DLD1 (cell line): ENCODE measurements around the gene GNPNAT1.

Experiments
- in situ Hi-C: cut with HindIII; loops from 2 replicates; pipeline ENCODE4 v1.10.0; 2017; ENCODE audit warnings: low sequenced_read_pairs

GNPNAT1 gene

DNA sequence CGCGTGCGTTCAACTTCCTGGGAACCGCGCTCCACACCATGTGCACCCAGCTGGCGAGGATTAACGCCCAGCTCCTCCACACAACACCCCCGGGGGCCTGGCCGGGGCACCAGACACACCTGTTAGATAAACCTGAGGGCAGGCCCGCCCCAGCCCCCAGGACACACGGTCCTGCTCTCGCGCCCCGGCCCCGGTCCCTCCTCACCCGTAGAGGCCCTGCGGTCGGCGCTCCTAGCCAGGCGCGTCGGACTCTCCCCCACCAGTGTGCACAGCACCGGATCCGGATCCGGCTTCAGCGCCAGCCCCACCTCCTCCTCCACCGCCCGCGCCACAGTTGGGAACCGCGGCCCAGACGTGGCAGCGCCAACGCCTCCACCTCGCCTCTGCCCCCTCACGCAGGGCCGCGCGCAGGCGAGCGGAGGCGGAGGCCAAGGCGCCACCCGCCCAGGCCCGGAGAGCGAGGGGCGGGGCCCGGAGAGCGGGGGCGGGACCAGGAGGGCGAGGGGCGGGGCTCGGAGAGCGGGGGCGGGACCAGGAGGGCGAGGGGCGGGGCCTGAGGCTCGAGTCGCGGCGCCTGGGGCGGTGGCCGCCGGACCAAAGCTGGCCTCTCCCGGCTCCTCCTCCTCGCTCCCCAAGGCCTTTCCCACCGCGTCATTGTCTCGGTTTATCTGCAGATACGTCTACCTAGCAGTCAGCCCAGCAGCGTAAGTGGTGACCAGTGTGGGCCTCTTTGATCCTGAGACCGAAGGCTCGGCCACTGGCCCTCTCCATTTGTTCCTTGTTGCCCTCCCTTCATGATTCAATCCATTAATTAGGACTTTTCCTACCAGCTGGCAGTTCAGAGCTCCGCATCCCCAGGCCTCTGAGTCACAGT lies at the start of gene GNPNAT1:
TSS of gene GNPNAT1 (minus strand) at position 385 of the 874 bp plus-strand sequence. CDS start 6,957 bp downstream, outside the sequence.
- in situ Hi-C loops: no loop called here

DNA sequence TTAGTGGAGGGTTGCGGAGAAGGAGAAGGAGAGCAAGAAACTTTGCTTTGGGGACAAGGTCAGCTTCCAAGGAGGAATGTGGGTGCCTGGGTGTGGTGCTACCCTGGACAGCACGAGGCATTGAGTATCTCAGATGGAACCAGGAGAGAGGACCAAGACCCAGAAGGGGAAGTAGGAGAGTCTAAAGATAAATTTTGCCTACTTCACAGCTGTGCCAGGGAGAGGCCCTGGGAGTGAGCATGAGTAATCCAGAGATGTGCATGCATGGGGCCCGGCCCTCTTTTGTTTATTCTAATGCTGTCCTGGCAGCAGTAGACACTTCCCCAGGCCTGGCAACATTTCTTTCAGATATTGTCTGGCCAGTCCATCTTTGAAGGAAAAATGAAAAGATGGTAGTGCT lies 49.5 kb upstream of the GNPNAT1 start:
- in situ Hi-C loops: no loop called here

DNA sequence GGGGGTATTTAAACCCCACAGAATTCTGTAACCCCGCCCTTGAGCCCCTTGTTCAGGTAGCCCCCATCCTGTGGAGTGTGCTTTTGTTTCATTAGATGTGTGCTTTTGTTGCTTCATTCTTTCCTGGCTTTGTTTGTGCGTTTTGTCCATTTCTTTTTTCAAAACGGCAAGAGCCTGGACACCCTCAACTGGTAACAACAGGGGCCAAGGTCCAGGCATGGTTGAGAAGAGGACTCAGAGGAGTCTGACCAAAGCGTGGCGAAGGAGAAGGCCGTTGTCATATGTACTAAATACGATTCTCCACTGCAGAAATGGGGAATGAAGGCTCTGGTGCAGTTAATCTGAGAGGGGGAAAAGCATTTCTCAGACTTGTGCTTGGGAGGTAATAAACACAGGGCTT lies 46.0 kb upstream of the GNPNAT1 start:
- in situ Hi-C loops: no loop called here

DNA sequence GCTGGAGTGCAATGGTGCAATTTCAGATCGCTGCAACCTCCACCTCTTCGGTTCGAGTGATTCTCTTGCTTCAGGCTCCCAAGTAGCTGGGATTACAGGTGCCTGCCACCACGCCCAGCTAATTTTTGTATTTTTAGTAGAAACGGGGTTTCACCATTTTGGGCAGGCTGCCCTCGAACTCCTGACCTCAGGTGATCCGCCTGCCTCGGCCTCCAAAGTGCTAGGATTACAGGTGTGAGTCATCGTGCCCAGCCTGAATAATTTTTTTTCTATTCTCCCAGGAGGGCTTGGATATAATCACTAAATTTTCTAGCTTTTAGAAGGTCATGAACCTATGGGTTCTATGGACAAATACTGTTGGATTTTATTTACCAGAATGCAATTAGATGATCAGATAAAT lies 44.7 kb upstream of the GNPNAT1 start:
- in situ Hi-C loops: no loop called here

DNA sequence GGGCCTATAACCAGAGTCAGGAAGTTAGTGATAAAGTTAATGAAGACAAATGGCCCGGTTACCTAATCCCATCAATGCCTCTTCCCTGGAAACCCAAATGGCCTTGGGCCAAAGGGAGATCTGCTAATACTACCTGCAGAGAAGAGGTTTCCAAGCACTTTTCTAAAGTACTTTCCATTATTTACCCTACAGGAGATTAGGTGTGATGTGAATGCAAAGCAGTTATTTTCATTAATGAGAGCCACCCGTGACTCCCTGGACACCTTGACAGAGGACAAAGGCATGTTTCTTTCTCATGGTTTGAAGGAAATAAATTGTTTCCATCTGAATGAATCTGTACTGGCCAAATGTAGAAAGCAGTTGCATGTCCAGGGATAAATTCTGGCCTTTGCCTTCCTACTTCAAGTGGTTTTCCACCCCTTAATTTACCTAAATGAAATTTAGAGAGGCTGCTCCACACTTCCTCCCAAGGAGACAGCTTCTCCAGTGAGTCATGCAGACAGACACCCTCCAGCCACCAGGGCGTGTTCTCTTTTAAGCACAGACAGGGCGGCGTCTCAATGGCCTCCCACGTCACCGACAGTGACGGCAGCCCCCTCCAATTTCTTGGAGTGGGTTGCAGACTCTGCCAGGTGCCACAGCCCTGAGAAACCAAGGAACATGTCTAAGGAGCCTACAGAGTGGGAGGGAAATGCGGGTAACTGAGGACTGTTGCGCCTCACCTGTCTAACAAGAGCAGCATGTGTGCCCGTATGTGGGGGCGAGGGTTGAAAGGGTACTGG lies 43.9 kb upstream of the GNPNAT1 start:
- in situ Hi-C loops: no loop called here

DNA sequence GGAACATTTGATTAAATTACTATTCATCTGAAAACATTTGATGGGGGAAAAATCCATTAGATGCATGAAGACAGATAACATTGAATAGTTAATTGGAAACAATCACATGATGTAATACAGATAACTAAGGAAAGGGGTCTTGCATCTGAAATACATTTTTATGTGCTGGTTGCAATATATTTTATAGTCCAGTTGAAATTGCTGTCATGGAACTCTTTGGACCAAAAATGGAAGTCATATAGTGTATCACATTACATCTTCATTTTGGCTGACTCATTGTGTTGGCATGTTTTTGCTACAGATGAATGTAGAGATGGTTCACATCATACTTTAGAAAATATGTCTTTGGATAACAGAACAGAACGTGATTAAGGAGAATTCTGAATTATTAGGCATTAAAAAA lies 43.0 kb upstream of the GNPNAT1 start:
- in situ Hi-C loops: no loop called here

DNA sequence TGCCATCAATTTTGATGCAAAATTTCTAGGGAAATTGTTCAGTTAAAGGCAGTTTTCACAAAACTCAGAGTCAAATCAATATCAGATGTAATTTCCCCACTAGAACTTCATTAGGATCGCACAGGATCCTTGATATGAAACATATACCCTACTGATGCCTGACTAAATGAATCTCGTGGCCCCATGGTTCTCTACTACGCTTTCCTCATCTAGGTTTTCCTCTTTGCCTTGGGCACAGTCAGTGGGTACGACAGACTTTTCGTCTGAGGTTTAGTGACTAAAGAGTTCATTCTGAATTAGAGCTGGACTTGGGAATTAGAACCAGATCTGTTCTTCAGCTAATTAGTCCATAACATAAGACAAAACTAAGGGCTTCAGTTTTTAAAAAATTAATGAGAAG lies 42.5 kb upstream of the GNPNAT1 start:
- in situ Hi-C loops: no loop called here

DNA sequence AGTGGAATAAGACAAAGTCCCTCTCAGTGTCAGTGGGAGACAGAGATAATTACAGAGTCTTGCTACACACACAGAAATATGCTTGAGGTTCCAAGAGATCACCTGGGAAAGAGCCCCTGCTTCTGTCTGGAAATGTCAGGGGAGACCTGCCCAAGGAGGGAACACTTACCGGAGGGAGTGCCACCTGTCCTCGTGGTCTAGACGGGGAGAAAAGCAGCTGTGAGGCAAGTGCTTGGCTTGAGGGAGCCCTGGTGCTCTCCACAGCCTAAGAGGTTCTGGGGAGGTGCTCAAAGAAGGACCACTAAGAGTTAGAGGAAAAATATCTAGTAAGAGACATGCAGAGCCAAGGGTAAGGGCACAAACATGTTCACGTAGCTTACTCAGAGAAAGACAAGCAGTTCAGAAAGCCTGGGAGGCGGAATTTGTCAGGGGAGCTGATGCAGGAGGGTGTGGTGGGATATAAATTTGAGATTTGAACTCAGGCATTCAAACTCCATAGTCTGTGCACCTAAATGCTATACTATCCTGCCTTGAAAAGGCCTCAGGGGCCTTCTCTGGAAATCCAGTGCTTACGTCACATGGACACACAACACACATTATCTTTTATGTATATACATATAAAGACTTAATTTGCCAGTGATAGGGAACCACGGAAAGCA lies 38.2 kb upstream of the GNPNAT1 start:
- in situ Hi-C loops: no loop called here

DNA sequence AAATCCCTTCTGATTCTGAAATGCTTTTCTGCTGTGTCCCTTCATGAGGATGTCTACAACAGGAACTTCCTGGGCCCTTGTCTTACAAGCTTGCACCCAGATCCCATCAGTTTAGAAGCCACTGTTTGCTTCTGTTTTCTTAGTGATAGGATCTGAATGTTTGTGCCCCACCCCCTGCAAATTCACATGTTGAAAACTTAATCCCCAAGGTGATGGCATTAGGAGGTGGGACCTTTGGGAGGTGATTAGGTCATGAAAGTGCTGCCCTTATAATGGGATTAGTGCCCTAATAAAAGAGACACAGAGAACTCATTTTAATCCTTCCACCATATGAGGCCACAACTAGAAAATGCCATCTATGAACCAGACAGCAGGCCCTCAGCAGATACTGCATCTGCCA lies 36.0 kb upstream of the GNPNAT1 start:
- in situ Hi-C loops: no loop called here

DNA sequence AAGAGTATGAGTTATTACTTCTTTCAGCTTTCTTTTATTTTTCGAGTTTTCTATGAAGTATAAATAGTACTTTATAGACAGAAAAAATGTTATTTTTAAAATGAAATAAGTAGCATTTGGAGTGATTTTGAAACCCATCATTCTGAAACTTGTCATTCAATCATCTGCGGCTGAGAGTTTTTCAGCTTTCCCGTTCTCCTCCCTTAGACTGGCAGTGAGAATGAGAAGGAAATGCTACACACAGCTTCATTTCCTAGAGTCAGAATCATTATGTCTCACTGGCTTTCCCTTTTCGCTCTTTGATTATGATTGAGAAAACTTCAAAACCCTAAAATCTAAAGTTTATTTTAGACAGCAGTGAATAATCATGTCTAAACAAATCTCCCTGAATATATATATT lies 33.7 kb upstream of the GNPNAT1 start:
- in situ Hi-C loops: no loop called here

DNA sequence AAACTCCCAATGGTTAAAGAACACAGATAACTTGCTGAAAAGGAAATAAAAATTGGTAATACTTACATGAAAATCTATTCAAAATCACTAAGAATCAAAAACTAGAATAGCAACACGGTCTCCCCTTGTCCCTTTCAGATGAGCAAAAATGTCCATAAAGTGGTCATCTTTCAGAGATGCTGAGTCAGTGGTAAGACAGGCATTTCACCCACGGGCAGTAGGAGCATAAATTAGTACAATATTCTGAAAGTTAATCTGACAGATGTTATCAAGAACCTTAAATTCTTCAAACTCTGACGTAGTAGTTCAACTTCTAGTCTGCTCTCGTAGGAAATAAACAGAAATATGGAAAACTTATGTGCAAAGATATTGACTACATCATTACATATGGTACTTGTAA lies 33.1 kb upstream of the GNPNAT1 start:
- in situ Hi-C loops: no loop called here

DNA sequence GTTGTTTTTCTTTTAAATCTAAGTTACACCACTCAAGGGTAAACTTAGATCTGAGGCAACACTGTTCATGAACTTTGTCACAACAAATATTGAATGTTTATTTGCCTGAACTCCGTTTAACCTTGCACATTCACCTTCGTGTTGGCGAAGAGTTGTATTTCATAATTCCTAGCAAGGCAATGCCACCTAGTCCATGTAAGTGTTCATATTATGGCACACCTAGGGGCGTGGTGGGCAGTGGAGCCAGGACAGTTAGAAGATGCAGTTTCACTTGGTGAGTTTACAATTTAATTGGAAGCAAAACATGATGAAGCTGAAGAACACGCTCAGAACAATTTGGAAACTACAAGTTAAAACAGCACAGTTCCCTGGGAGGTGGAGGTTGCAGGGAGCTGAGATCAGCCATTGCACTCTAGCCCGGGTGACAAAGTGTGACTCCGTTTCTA lies 30.4 kb upstream of the GNPNAT1 start:
- in situ Hi-C loops: no loop called here

DNA sequence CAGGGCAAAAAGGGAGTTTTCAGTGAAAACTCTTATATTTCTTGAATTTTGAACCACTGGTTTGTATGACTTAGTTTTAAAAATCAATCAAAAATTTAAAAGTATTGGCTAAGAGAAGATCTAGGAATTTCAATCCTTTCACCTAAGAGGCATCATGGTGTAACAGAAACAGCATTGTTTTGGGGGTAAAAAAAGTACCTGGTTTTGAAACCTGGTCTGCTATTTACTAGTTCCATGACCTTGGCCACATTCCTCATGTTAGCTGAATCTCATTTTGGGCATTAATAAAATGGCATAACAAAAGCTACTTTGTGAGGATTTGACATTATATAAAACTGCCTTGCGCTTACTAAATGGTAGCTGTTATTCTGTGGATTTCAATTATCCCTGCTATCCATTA lies 16.7 kb upstream of the GNPNAT1 start:
- in situ Hi-C loops: no loop called here

DNA sequence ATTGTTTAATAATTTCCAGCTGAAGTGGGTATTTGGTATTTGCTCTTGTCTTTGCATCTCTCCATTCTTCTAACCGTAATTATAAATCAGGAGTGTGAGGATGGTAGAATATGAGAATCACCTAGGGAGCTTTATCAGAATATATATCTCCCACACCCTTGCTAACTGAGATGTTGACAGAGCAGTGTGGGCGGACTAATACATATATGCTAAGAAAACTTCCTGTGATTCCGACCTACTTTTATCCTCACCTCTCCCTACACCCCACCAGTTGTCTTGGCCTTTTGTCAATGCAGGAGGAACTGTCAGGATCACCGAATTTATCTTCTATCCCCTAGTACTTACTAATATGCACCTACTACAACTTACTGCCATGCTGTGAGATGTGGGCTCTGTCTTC lies 14.7 kb upstream of the GNPNAT1 start:
- in situ Hi-C loops: no loop called here

DNA sequence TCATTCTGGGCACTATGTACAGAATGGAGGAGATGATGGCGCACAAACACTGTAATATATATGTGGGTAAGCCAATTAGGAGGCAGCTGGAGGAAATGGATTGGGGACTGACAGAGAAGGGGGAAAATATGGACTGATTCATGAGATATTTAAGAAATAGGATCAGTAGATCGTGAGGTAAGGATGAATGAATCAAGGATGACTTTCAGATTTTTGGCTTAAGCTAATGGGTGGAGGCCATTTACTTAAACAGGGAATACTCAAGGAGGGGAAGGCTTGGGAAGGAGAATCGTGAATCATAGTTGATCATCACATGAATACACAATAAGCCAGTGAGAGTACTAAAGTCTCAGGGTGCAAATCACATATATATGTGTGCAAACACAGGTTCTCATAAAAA lies 11.2 kb upstream of the GNPNAT1 start:
- in situ Hi-C loops: no loop called here

DNA sequence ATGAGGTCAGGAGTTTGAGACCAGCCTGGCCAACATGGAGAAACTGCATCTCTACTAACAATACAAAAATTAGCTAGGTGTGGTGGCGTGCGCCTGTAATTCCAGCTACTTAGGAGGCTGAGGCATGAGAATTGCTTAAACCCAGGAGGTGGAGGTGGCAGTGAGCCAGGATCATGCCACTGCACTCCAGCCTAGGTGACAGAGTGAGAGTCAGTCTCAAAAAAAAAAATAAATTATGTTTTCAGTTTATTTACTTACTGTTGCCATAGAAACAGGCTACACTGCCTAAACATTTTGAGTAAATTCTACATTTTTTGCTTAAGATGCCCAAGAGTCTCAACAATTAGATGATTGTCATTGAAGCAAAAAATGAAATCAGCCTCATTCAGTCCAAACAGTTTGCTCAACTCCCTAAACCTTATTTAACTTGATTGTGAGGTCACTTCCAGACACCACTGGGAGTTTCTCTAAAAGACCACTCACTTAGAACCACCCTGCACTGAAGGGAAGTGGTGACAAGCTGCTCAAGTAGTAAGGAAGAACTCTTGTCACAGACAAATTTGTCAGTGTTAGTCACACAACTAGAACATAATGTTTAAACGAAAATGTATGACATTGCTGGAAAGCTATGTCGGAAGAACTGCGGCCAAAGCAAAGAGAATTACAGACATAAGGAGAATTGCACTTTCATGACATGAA lies 9.8 kb upstream of the GNPNAT1 start:
- in situ Hi-C loops: no loop called here

DNA sequence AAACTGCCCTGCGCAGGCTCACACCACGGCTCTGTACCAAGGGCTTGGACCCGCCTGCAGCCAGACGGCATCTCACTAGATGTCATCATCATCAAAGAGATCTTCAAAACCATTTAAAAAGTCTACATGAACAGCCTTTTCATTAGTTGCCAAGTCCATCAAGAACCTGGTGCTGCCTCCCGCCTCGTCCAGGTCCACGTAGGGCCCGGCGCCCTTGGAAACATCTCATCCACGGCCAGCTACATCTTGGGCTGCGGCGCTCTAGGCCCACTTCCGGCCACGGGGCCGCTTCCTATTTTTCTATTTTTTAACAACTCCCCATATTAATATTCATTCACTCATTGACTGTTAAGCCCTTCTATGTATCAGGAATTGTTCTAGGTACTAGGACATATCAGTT lies 7.4 kb upstream of the GNPNAT1 start:
- in situ Hi-C loops: no loop called here

DNA sequence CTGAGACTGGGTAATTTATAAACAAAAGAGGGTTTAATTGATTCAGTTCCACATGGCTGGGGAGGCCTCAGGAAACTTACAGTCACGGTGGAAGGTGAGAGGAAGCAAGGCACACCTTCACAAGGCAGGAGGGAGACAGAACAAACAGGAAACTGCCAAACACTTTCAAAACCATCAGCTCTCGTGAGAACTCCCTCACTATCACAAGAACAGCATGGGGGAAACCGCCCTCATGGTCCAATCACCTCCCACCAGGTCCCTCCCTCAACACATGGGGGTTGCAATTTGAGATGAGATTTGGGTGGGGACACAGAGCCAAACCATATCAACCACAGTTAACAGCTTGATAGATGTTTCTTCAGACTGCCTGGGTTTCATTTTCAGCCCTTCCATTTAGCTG lies 6.2 kb upstream of the GNPNAT1 start:
- in situ Hi-C loops: no loop called here

DNA sequence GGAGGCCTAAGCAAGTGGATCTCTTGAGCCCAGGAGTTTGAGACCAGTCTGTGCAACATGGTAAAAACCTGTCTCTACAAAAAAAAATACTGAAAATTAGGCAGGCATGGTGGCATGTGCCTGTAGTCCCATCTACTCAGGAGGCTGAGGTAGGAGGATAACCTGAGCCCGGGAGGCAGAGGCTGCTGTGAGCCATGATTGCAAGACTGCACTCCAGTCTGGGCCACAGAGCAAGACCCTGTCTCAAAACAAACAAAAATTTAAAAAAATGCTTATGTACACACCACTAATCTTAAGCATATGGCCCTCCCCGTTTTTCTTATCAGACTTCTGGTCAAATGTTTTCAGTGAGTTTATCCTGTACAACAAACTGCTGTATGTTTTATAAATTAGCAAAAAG lies 1.7 kb upstream of the GNPNAT1 start:
- in situ Hi-C loops: no loop called here

DNA sequence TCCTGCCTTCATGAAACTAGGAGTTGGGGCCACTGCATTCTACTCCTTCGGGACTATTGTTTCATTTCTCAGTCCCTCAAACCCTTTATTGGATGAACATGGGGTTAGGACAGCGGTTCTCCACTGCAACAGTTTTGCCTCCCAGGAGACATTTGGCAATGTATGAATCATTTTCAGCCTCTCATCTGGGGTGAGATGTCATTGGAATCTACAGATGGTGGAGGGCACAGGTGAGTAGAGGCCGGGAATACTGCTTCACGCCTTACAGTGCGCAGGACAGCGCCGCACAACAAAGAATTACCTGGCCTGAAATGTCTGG lies 649 bp upstream of the GNPNAT1 start:
- in situ Hi-C loops: no loop called here

DNA sequence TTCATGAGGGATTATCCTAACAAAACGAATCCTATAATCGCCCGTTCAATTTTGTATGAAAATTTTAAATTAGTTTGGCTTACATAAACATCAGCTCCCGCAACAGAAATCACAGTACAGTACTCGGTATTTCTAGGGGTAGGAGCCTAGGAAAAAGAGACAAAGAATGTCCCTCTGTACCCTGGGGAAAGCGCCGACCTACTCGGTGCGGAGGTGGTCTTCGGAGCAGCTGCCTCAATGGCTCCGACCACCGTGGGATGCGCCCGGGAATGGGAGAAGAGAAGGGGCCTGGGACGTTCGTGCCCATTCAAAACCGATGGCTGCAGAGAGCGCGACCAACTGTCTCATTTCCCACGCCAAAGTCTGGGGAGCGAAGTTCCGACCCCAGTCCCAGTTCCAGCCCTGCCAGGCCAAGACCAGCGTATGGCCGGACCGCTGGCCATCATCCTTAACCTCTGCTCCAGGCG lies 618 bp downstream of the GNPNAT1 start:
- in situ Hi-C loops: no loop called here
